Measurements from ENCODE around the gene CD55. TPM values are rescaled to one million over a fixed set of nuclear protein-coding genes. Genes with fewer than 3 reads are reported as not detected.

Gene CD55
- total RNA-seq, 1 experiment from 2014 or later: 0.71 TPM

DNA sequence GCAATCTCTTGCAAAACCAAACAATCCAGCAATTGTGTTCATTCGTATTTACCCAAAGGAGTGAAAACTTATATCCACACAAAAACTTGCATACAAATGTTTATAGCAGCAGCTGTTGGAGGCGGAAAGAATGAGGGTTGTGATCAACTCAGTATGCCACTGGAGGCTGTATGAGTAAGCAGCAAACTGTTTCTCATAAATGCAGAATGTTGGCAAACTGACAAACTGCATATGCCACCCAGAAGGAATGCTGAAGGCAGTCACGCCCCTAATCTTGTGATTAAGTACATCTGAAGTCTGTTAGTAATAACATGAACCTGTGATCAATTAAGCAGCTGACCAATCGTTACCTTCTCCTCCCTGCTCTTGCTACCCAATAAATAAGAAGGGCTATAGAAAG lies 72.1 kb downstream of the CD55 start:
- TF ChIP-seq, protein P1, sequence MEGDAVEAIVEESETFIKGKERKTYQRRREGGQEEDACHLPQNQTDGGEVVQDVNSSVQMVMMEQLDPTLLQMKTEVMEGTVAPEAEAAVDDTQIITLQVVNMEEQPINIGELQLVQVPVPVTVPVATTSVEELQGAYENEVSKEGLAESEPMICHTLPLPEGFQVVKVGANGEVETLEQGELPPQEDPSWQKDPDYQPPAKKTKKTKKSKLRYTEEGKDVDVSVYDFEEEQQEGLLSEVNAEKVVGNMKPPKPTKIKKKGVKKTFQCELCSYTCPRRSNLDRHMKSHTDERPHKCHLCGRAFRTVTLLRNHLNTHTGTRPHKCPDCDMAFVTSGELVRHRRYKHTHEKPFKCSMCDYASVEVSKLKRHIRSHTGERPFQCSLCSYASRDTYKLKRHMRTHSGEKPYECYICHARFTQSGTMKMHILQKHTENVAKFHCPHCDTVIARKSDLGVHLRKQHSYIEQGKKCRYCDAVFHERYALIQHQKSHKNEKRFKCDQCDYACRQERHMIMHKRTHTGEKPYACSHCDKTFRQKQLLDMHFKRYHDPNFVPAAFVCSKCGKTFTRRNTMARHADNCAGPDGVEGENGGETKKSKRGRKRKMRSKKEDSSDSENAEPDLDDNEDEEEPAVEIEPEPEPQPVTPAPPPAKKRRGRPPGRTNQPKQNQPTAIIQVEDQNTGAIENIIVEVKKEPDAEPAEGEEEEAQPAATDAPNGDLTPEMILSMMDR (conservative IDR thresholded peaks at IDR 0.05; ENCODE audit: low read depth, low read length): no peak
- TF ChIP-seq EZH2 (IDR thresholded peaks at IDR 0.05; ENCODE audit: borderline replicate concordance, low read depth, low read length, poor library complexity, severe bottlenecking): no peak
- H3K9me3 ChIP-seq (ENCODE audit: low read depth, low read length, poor library complexity, severe bottlenecking): no peaks in the 10 kb centered on the region
- H3K27ac ChIP-seq (ENCODE audit: low read depth, low read length, poor library complexity, severe bottlenecking): no peak overlapping the region
- DNase-seq (ENCODE audit: low spot score): peak; percentile 69
- BruUV-seq (replicated peaks): no TSS peak
- CTCF ChIA-PET: interaction anchor here (0.7 kb wide), 1 partner anchor 74 kb away, joined by 7 read pairs; no protein-coding TSS in a partner anchor
- intact Hi-C loops (cut with micrococcal nuclease; ENCODE audit: unreplicated experiment): no loop called here
- H3K27me3 ChIP-seq (replicated peaks; ENCODE audit: insufficient read depth, low read depth, low read length, poor library complexity): no peaks in the 10 kb centered on the region
- POLR2A ChIA-PET (ENCODE audit: low non-redundant PET): no interaction called here
- no peaks in the 10 kb centered on the region for H3K36me3 ChIP-seq (ENCODE audit: insufficient read depth, low read length, poor library complexity, severe bottlenecking)
- no peaks in the 10 kb centered on the region for H3K4me1 ChIP-seq (ENCODE audit: insufficient read depth, low read length, poor library complexity, severe bottlenecking)
- no peak overlapping the region for H3K4me3 ChIP-seq (ENCODE audit: low read depth, low read length, poor library complexity, severe bottlenecking)

DNA sequence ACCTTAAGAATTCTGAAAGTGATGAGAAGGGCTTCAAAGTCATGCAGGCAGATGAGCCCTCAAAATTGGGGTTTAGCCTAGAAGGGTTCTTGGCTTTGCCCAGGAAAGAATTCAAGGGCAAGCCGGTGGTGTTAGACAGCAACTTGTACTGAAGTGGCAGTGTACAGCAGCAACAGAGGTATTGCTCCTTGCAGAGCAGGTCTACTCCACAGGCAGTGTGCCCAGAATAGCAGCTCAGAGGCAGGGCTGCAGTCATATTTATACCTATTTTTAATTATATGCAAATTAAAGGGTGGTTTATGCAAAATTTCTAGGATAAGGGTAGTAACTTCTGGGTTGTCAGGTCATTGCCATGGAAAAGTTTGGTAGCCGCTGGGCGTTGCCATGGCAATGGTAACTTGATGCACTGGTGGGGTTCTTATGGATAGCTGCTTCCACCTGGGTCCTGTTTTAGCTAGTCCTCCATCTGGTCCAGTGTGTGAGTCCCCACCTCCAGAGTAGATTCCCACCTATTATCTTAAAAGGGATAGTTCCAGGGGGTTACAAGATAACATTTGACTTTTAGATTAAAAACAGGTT lies 74.8 kb downstream of the CD55 start:
- intact Hi-C loops (cut with micrococcal nuclease; ENCODE audit: unreplicated experiment): no loop called here
- CTCF ChIA-PET: no interaction called here
- TF ChIP-seq, protein P1 (conservative IDR thresholded peaks at IDR 0.05; ENCODE audit: low read depth, low read length): no peak
- no peak for TF ChIP-seq EZH2 (IDR thresholded peaks at IDR 0.05; ENCODE audit: borderline replicate concordance, low read depth, low read length, poor library complexity, severe bottlenecking)

DNA sequence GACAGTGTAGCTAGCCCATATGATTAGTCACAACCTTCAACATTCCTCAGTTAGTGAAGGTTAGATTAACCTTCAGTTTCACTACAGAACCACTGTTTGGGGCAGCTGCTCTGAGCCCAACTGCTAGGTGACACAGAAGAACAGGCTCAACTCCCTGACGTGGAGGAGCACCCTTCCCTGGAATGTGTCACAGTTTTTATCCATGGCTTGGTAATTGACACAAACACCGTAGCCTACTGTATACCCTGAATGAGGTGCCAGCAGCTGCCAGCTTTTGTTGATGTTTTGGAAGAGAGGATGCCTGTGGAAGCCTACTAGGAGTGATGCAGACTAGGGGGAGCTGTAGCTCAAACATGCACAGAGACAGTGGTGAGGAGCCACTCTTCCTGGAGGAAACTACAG lies 76.0 kb downstream of the CD55 start:
- Histone ChIP-seq H3K36me3 (ENCODE audit: insufficient read depth, low read length, poor library complexity, severe bottlenecking) (no peaks in the 10 kb centered on the region), H3K4me3 (ENCODE audit: low read depth, low read length, poor library complexity, severe bottlenecking) (no peak overlapping the region), H3K27me3 (replicated peaks; ENCODE audit: insufficient read depth, low read depth, low read length, poor library complexity) (peaks cover 7% of the 10 kb centered on the region), H3K27ac (ENCODE audit: low read depth, low read length, poor library complexity, severe bottlenecking) (no peak overlapping the region), H3K4me1 (ENCODE audit: insufficient read depth, low read length, poor library complexity, severe bottlenecking) (no peaks in the 10 kb centered on the region), H3K9me3 (ENCODE audit: low read depth, low read length, poor library complexity, severe bottlenecking) (no peaks in the 10 kb centered on the region)
- TF ChIP-seq EZH2 (IDR thresholded peaks at IDR 0.05; ENCODE audit: borderline replicate concordance, low read depth, low read length, poor library complexity, severe bottlenecking): no peak
- TF ChIP-seq, protein P1 (conservative IDR thresholded peaks at IDR 0.05; ENCODE audit: low read depth, low read length): no peak
- CTCF ChIA-PET: no interaction called here
- POLR2A ChIA-PET (ENCODE audit: low non-redundant PET): no interaction called here
- DNase-seq (ENCODE audit: low spot score): no peak
- intact Hi-C loops (cut with micrococcal nuclease; ENCODE audit: unreplicated experiment): no loop called here
- no TSS peak for BruUV-seq (replicated peaks)

More for the DNA sequence above, 74.8 kb downstream of the CD55 start:
- BruUV-seq (replicated peaks): no TSS peak
- POLR2A ChIA-PET (ENCODE audit: low non-redundant PET): interaction anchor here (0.6 kb wide), 1 partner anchor 9 kb away, joined by 9 read pairs; no protein-coding TSS in a partner anchor
- H3K36me3 ChIP-seq (ENCODE audit: insufficient read depth, low read length, poor library complexity, severe bottlenecking): no peaks in the 10 kb centered on the region
- no peak overlapping the region for H3K27ac ChIP-seq (ENCODE audit: low read depth, low read length, poor library complexity, severe bottlenecking)
- H3K4me3 ChIP-seq (ENCODE audit: low read depth, low read length, poor library complexity, severe bottlenecking): no peak overlapping the region
- H3K4me1 ChIP-seq (ENCODE audit: insufficient read depth, low read length, poor library complexity, severe bottlenecking): no peaks in the 10 kb centered on the region
- no peaks in the 10 kb centered on the region for H3K9me3 ChIP-seq (ENCODE audit: low read depth, low read length, poor library complexity, severe bottlenecking)
- H3K27me3 ChIP-seq (replicated peaks; ENCODE audit: insufficient read depth, low read depth, low read length, poor library complexity): peaks cover 7% of the 10 kb centered on the region
- no peak for DNase-seq (ENCODE audit: low spot score)
